ENCODE measurements around the gene CRYGN. TPM values are rescaled to one million over a fixed set of nuclear protein-coding genes. Genes with fewer than 3 reads are reported as not detected.

The CRYGN gene
- polyA plus RNA-seq, 1 donor: not detected

DNA sequence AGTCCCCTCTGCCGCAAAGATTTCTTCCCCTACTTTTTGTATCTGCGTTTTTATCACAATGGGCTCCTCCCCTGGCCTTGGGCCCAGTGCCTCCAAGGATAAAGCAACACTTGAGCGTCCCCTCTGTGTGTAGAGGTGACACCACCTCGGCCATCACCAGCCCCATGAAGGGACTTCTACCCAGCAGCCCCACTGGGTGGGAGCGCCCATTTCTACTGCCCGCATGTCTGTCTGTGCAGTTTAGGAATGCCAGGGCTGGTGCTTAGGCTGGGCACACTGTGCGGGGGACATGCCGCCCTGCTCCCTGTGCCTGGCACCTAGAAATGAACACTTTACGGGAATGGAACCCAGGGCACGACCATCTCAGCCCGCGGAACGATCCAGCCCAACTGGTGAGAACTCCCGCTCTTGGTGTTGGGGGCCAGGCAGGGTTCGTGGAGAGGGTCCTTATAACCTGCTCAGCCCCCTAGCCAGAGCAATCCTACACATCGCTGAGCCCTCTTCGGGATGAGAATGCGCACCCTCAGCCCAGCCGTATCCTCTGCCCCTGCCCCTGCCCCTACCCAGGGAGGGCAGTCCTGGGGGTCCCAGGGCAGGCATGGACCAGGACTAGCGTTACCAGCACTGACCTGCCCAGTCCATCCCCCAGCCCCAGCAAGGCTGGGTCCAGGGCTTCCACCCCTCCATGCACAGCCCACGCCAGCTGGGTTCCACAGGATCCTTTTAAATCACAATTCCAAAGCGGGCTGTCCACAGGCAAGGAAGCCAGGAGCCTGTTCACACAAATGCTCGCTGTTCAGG lies 12.8 kb downstream of the CRYGN start:
- DNase-seq (ENCODE audit: low read depth): no peak

DNA sequence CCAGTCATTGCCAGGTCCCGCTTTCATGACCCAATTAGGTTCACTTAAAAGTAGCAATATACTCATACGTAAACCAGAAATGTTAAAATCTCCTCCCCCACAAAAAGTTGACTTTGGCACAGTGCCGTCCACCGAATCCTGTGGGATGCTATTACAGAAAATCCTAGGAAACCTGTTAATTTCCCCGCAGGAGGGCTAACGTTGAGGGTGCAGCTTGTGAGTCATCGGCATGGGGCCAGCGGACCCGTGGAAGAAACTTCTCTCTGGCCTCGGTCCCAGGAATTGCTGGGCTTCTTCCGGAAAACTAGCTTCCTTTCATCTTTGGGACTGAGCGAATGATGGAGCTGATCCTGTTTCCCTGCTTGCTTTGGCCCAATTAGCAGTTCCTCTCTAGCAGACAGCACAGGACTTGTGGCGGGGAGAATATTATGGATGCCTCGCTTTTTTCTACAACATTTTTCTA lies 13.5 kb downstream of the CRYGN start:
- DNase-seq (ENCODE audit: low read depth): no peak

DNA sequence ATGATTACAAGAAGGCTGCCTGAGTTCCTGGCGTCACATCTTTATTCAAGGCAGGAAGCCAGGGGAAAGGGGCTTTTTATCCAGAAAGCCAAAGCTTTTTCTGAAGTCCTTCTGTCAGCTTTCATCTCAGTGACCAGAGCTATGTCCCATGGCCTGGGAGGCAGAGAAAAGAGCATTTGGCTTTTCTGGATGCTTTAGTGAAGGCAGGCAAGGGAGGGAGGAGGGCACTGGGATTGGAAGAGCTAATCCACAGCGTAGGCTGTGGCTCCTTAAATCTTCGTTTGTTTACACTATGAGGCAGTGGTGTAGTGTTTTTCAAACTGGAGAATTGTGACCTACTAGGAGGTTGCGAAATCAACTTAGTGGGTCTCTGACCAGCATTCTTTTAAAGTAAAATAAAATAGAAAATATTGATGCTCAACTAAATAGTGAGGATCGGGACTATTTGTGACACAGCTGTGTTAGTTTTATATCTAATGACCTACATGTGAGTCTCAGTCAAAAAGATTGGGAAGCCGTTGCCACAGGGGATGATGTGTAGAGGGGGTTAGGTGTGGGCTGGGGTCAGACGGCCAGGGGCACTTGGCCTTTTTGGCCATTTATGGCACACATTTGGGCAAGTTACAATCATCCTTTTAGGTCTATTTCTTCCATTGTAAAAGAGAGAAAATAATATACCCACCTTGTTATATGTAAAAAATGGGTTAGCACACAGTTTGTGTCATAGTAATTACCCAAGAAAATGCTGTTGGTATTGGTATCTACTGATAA lies 14.1 kb downstream of the CRYGN start:
- no peak for DNase-seq (ENCODE audit: low read depth)

DNA sequence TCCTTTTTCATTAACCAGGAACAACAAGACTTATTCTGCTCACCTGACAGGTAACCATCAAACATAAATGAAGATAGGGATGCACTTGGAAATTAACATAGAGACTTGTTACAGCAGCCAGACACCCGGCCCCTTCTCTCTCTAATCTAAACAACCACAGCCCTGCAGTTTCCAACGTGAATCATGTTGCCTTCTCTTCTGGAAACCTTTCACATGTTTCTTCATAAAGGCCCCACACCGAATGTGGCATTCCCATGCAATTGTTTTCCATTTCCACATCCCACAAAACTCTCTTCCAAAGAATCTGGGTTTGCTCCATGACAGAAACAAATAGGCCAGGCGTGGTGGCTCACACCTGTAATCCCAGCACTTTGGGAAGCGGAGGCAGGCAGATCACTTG lies 15.1 kb downstream of the CRYGN start:
- DNase-seq (ENCODE audit: low read depth): no peak

DNA sequence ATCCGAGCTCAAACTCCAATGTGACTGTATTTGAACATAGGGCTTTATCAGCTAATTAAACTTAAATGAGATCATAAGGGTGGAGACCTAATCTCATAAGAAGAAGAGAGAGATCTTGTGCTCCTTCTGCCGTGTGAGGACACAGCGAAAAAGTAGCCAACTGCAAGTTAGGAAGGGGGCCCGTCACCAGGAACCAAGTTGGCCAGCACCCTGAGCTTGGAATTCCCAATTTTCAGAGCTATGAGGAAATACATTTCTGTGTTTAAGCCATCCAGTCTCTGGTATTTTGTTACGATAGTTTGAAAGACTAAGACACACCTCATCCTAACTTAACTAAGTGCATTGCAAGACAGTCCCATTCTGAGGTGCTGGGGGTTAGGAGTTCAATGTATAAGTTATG lies 16.0 kb downstream of the CRYGN start:
- DNase-seq (ENCODE audit: low read depth): no peak

DNA sequence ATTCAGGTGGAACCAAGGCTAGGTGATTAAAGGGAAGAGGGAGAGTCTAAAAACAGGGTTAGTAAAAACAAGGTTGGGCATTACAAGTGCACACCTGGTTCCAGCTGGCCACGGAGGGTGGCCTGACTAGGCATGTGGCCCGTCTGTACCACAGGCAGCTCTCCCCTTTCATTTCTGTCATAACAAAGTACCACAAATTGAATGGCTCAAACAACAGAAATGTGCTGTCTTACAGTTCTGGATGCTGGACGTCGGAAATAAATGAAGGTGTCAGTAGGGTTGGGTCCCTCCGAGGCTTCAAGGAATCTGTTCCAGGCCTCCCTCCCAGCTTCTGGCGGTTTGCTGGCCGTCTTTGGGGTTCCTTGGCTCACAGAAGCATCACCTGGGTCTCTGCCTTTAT lies 16.7 kb downstream of the CRYGN start:
- DNase-seq (ENCODE audit: low read depth): no peak

DNA sequence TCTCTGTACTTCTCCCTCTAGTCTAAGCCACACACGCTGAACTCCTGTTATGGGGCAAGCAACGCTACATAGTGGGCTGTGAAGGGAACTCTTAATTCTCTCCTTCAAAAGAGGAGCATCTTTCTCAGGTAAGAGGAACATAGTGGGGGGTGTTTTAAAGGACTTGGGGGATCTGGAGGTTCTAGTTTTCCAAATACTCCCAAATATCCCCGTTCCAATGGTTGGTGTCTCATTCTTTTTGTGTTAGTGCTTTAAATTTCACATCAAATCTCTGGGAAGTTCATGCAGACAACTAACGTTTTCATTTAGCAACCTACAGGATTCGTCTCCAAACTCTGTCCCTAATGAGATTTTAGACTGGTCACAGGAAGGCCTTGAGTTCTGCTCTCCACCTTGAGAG lies 17.7 kb downstream of the CRYGN start:
- DNase-seq (ENCODE audit: low read depth): no peak

DNA sequence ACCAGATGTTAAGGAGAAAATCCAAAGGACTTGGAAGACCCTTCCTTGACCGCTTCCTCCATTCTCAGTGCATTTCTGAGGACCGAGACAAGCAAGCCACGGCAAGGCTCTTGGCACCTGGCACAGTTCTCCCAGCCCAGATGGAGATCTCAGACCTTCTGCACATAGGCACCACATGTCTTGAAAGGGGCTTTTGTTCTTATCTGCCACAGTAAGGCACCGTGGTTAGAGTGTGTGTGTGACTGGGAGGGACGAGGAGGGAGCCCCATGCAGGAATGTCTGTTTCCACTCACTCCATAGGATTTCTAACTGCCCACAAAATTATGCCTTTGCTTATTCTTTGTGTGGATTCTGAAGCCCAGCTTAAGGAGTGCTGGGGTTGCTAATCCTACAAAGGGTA lies 19.8 kb downstream of the CRYGN start:
- DNase-seq (ENCODE audit: low read depth): no peak

DNA sequence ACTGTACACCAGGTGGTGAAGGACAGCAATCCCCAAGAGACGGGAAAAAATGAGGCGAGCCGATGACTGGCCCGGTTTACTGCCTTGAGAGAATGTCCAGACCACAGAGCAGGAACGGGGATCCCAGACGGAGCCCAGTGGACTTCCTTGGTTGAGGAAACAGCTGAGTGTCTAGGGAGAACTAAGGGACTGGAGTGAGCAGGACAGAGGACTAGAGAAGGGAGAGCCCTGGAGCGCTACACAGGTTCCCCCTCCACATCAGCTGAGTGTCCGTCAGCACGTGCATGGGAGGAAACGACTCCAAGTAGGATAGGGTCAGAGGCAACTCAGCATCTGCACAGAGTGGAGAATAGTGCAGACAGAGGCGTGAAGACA lies 23.0 kb downstream of the CRYGN start:
- no peak for DNase-seq (ENCODE audit: low read depth)

DNA sequence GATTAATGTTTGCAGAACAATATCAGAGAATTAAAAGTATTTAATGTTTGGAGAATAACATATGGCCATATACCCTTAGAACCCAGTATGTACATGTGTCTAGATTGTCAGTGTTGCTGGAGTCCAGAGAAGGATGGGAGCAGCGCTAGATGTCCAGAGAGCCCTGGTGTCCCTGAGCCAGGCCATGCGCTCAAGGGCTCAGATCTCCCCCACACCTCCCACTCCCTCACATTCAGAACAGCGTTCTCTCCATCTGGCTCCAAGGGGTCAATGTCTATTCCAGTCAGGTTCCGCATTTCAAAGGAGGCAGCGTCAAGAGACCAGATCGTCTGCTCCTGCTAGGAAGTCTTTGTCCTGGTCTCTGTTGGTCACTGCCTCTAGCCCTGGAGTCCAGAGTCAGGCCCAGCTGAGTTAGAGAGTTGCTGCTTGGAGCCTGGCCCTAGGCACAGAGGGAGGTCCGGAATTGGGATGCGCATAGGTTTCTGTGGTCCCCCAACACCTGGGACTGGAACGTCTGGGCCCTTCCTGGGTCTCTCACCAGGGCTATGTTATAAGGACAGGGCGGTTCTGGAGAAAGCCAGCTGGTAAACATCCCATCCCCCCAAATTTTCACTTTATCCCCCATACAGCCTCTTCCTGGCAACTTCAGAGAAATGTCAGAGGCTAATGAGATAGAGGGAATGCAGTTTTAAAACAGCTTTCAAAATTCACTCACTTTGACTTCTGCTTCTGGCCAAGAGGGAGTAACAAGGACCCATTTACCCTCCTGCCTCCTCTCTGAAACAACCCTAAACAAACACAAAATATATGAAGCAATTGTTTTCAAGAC lies 23.6 kb downstream of the CRYGN start:
- DNase-seq (ENCODE audit: low read depth): no peak

DNA sequence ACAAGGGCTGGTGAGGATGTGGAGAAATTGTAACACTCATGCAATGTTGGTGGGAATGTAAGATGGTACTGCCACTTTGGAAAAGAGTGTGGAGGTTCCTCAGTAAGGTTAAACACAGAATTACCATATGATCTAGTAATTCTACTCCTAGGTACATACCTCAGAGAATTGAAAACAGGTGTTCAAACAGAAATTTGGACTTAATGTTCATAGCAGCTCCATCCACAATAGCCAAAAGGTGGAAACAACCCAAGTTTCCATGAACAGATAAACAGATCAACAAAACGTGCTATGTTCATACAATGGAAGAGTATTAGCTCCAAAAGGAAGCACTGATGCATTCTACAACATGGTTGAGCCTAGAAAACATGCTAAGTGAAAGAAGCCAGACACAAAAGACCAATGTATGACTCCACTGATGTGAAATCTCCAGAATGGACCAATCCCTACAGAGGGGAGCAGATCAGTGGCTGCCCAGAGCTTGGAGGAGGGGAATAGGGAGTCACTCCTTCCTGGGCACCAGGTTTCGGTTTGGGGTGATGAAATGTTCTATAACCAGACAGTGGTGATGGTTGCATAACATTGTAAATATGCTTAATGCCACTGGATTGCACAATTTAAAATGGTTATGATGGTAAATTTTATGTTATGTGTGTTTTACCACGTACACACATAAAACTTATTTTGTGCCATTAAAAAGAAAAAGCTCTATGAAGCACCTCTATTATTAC lies 24.4 kb downstream of the CRYGN start:
- DNase-seq (ENCODE audit: low read depth): no peak

DNA sequence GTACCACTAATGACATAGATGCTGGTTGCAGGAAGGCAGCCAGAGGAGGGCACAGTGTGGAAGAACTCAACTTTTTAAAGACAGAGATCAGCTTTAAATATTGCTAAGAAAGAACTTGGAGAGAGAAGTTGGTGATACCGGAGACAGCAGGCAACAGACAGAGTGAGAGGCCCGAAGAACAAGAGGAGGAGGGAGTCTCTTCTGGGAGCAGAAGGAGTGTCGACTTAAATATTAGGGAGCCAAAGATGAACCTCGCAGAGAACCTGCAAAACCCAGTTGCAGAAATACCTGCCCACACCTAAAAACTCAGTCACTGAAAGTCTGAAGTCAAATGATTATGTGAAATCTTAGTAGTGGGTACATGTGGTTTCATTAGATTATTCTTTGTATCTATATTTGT lies 26.7 kb downstream of the CRYGN start:
- DNase-seq (ENCODE audit: low read depth): no peak

DNA sequence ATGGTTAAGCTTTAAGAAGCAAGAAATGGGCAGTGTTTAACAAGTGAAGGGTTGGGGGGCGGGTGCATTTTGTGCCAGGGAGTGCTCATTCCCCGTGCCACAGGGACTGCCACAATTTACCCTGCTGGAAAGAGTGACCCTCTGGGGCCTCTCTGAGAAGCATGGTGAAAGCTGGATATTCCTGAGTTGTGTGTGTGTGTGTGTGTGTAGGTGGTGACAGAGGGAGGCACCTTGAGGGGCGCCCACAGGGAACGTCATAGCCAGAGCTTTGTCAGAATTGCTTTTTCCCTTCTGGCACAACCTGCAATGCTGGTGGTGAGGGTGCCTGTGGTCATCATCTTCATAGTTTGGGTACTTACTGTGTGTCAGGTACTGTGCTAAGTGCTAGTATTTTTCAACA lies 27.6 kb downstream of the CRYGN start:
- DNase-seq (ENCODE audit: low read depth): no peak

DNA sequence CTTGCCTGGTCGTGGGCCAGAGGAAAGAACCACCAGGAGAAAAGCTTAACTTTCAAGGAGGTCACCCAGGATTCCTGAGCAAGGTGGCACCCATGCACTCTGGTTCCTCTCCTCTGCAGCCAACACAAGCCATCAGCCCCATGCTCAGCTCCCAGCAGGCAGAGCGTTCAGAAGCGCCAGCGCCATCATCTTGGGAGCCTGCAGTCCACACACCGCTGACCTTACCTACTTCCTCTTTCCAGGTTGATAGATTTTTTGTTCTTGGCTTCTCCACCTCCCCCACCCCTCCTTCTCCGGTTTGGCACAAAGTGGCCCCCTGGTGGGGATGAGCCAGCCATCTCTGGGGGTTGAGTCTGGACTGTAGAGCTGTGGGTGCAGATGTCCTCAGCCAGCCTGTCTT lies 28.4 kb downstream of the CRYGN start:
- DNase-seq (ENCODE audit: low read depth): no peak

DNA sequence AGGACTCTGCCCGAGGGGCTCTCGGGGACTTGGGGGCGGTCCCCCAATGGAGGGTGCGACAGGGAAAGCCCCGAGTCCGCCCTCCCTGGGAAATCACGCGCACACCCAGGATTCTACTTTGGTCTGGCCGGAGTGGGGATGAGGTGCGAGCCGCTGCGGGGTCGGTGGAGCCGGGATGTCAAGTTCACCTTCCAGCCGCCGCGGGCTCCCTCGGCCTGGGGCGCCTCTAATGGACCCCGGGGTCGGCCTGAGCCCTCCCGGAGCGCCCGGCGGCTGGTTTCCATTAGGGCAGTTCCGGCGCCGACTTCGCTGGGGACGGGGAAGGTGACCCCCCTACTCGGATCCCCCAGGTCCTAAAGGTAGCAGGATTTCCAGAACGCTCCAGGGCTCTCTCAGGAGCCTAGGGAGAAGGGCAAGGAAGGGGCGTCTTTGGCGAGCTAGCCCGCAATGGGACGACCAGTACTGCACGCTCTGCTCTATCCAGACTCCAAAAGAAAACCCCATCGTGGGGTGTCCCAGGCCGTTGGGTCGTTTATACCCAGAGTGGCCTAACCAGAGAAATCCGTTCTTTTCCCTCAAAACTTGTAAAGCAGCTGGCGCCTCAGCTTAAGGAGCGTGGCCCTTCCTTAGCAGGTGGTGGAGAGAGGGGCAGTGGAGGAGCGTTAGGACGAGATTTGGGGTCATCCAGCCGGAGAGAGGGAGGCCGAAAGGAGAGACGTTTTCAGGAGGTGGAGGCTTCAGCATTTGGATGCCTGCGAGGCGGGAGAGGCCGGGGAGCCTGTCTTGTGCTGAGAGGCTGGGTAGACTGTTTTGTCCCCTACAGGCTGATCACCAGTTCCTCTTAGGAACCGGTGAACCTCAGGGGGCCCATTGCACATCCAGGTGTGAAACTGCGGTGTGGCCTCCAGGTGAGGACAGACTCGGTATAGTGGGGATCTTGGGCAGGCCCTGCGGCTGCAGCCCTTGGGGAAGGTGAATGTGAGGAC lies 29.2 kb downstream of the CRYGN start:
- DNase-seq (ENCODE audit: low read depth): no peak

DNA sequence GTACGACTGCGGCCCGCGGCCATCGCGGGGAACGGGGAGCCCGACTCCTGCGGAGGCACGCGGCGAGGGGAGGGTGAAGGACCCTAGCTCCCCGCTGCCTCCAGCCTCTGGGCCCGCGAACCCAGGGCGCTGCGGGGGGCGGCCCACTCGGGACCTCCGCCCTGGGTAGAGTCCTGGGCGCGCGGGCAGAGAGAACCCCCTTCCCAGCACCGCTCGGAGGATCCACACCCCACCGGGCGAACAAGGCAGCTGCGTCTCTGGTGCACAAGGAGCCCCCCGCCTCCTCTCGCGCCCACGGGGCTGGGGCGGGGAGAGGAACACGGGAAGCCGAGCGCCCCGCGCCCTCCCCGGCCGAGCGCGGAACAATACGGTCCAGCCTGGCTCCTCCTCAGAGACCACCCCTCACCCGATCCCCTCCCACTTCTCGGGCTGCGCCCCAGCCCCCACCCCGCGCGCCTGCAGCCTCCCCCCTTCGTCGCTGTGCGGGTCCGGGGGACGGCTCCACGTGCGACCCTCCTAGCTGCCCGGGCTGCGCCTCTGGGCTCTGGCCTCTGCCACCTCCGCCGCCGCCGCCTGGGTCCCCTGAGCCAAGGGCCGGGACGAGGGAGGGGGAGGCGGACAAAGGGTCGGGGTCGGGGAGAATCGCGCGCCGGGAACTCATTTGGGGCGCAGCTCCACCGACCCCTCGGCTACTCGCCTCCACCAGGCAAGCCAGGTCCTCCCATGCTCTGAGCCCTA lies 30.1 kb downstream of the CRYGN start, which contains the start of gene WDR86:
Gene WDR86, minus strand, starts transcription at position 372 of the 738 bp plus-strand sequence. CDS start 449 bp downstream, outside the sequence.
- DNase-seq (ENCODE audit: low read depth): no peak

DNA sequence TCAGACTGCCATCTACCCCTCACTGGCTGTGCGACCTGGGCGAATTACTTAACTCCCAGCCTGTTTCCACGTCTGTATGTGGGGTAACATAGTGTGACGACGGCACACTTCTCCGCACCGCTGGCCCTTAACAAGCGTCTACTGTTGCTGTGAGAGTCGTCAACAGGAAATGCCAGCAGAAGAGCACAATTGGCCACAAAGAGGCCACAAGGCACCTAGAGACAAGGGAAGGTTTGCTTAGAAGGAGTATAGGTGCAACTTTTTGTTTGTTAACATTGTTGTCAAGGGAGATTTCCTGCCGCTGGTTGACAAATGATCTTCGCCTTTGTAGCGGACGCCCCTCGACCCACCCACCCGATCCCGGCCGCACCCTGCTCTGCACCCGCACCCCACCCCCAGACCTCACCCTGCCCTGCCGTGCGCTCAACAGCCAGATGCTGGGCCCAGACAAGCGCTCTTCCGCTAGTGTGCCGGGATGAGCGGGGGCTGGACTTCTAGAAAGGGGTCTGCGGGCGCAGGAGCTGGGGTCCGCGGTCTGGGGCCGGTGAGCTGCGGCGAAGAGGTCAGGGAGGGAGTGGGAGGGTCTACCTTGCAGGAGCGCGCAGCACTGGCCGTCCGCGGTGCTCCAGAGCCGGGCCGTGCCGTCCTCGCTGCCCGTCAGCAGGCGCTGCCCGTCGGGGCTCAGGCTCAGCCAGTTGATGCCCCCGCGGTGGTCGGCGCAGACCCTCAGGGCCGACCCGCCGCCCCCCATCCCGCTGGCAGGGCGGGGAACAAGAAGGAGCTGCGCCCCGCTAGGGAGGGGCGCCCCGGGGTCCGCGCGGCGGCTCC lies 30.9 kb downstream of the CRYGN start:
- no peak for DNase-seq (ENCODE audit: low read depth)

DNA sequence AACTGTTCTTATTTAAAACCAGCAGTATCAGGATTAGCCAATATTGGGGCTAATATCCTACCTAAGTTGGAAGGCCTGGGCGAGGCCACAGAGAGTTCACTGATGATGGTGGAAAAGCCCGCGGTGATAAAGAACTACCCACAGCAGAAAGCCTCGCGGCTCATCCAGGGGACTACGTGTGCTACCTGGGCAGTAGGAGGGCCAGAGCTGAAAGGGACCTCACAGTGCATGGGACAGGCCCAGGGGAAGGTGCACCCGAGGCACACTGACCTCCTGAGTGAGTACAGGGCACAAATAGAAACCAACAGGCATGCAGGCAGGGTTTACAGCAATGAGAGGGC lies 31.5 kb downstream of the CRYGN start:
- DNase-seq (ENCODE audit: low read depth): no peak

All from forelimb muscle (tissue), 1 donor.